GM12872 (cell line): ENCODE data around the gene SMYD1.

ENCODE experiments used
- CTCF ChIP-seq: IDR thresholded peaks from 3 replicates; pipeline ENCODE4 v1.5.1; 2011; ENCODE audit warnings: low read depth, mild to moderate bottlenecking, low read length, moderate library complexity; ENCODE audit not compliant: insufficient read depth

The SMYD1 gene

DNA sequence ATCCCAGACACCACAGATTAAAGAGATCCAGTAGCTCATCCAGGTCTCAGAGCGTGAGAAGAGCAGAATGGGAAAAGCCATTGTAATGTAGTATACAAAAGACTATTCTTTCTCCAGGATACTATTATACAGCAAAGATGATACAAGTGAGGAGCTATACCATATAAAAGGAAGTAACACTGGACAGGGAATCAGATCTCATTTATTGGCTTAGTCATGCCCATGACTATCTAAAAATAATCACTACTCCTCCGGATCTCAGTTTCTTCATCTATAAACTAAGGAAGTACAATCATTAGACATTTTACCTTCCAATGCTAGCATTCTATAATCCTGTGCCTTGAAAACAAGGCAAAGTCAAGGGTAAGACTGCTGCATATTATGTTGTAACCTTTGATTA is 31.4 kb upstream of the SMYD1 start:
- no peak for TF ChIP-seq CTCF

- TF ChIP-seq CTCF = no peak
Measured at GRCh38 chr2:88036606-88037005, 31.0 kb upstream of the SMYD1 start.

GRCh38 chr2:88038263-88039105 is 29.1 kb upstream of the SMYD1 start:
- no peak for TF ChIP-seq CTCF

DNA sequence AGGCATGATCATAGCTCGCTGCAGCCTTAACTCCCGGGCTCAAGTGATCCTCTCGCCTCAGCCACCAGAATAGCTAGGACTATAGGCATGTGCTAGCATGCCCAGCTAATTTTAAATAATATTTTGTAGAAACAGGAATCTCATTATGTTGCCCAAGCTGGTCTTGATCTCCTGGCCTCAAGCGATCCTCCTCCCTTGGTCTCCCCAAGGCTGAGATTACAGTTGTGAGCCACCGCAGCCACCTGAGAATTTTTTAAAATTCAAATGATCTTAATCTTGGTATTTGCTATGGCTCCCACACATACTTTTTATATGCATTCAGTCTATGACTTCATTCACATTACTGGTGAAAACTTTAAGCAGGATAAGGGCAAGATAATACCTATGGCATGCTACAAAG is 25.1 kb upstream of the SMYD1 start:
- TF ChIP-seq CTCF = no peak

GRCh38 chr2:88048541-88048940 is 19.1 kb upstream of the SMYD1 start:
- no peak for TF ChIP-seq CTCF

DNA sequence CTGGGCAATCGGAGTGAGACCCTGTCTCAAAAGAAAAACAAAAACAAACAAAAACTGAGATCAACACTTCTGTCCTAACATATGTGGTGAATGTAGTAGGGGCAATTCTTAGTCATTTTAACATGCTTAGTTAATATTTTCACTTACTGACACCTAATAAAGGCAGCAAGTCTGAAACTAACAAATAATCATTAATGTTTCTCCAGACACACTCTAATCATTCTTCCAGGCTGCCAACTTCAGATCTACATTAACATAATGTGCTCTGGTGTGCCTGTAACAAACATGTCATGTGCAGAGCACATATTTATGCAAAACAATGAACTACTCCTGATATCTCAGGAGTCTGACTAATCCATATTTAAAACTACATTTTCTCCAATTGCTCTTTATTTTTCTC is 18.0 kb upstream of the SMYD1 start:
- TF ChIP-seq CTCF = no peak

DNA sequence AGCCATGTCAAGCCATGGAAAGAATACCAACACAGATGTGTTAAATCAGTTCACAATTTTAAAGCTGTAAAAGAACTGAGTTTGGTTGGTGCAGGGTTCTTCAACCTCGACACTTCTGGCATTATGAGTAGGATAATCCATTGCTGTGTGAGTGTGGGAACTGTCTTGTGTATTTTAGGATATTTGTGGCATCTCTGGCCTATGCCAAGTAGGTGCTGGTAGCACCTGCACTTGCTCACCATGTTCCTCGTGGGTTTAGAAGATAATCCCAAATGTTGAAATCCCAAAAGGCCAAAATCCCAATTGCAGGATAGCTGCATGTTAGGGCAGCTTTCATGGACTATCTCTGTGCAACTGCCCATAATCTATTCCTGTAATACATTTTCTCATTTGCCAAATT is 15.8 kb upstream of the SMYD1 start:
- no peak for TF ChIP-seq CTCF
